Measurements from ENCODE around the gene TADA1.

DNA sequence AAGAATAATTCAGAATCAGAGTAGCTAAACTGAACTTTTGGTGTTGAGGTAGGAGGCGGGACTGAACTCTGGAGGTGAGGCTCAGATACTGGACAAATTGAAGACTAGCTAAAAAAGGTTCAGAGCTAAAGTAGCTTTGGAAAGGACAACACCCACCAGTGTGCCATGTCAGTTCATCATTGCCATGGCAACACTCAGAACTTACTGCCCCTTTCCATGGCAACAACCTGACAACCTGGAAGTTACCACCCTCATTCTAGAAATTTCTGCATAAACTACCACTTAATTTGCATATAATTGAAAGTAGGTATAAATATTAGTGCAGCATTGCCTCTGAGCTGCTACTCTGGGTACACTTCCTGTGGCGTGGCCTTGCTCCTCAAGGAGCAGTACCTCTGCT lies 67.1 kb downstream of the TADA1 start:
- no peak for TF ChIP-seq POLR2AphosphoS5 (IDR thresholded peaks at IDR 0.05; ENCODE audit: low read depth, low read length)
- no peak for TF ChIP-seq POLR2A (IDR thresholded peaks at IDR 0.05; ENCODE audit: low read depth, low read length)
